Neural progenitor cell (in vitro differentiated cells): Measurements from ENCODE around the gene AURKAIP1.

ENCODE experiments used
- EZH2 ChIP-seq: fragments of 200-600 bp; sonication (generic); IDR thresholded peaks from 2 replicates; pipeline ENCODE4 v1.6.1; 2017; ENCODE audit warnings: antibody characterized with exemption, mild to moderate bottlenecking, moderate library complexity
- TF ChIP-seq, protein P1 (sequence below): fragments of 200-600 bp; sonication (generic); IDR thresholded peaks from 2 replicates; pipeline ENCODE4 v1.5.1; 2017; ENCODE audit warnings: antibody characterized with exemption, mild to moderate bottlenecking

DNA sequence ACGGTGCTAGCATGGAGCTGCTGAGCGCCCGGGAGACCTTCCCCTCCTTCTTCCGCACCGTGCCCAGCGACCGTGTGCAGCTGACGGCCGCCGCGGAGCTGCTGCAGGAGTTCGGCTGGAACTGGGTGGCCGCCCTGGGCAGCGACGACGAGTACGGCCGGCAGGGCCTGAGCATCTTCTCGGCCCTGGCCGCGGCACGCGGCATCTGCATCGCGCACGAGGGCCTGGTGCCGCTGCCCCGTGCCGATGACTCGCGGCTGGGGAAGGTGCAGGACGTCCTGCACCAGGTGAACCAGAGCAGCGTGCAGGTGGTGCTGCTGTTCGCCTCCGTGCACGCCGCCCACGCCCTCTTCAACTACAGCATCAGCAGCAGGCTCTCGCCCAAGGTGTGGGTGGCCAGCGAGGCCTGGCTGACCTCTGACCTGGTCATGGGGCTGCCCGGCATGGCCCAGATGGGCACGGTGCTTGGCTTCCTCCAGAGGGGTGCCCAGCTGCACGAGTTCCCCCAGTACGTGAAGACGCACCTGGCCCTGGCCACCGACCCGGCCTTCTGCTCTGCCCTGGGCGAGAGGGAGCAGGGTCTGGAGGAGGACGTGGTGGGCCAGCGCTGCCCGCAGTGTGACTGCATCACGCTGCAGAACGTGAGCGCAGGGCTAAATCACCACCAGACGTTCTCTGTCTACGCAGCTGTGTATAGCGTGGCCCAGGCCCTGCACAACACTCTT, 42.8 kb downstream of the AURKAIP1 start:
- no peak for TF ChIP-seq EZH2
- TF ChIP-seq, protein P1, sequence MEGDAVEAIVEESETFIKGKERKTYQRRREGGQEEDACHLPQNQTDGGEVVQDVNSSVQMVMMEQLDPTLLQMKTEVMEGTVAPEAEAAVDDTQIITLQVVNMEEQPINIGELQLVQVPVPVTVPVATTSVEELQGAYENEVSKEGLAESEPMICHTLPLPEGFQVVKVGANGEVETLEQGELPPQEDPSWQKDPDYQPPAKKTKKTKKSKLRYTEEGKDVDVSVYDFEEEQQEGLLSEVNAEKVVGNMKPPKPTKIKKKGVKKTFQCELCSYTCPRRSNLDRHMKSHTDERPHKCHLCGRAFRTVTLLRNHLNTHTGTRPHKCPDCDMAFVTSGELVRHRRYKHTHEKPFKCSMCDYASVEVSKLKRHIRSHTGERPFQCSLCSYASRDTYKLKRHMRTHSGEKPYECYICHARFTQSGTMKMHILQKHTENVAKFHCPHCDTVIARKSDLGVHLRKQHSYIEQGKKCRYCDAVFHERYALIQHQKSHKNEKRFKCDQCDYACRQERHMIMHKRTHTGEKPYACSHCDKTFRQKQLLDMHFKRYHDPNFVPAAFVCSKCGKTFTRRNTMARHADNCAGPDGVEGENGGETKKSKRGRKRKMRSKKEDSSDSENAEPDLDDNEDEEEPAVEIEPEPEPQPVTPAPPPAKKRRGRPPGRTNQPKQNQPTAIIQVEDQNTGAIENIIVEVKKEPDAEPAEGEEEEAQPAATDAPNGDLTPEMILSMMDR, result no peak
